HepG2 (cell line): Measurements from ENCODE around the gene MITF. TPM values are rescaled to one million over a fixed set of nuclear protein-coding genes. Genes with fewer than 3 reads are reported as not detected.
A peak's percentile ranks its signal among the peaks of the same experiment; 100 is the strongest.

Experiments used
- ATAC-seq: fragments of 200-7000 bp; cut with Tn5 transposase; 3 replicates; pipeline ENCODE4 v1.9.1; 2020; ENCODE audit warnings: mild to moderate bottlenecking, moderate library complexity
- BruUV-seq: library from RNA; stranded (reverse); fragments of 400-500 nt; replicated peaks from 2 replicates; lab custom pipeline; 2021; lab: Mats Ljungman, UMichigan
- CTCF ChIA-PET: fragments of 300-600 bp; formaldehyde crosslinking; extraction: SDS; loops from one replicate; lab custom pipeline; 2021; ENCODE audit warnings: low total read pairs, inconsistent platforms, low intra/inter-chr PET ratio; lab: Yijun Ruan, JAX
- POLR2A ChIA-PET: fragments of 350-600 bp; sonication (Branson Sonifier 250); formaldehyde crosslinking; loops from one replicate; lab custom pipeline; 2020; ENCODE audit warnings: antibody characterized with exemption, inconsistent platforms; lab: Yijun Ruan, JAX
- DNase-seq: peaks from one replicate; pipeline ENCODE4 v3.0.0-alpha.2; 2015; ENCODE audit warnings: low spot score
- FAIRE-seq: peaks from 3 replicates; lab custom pipeline; 2011; peaks lifted over from hg19 to GRCh38; lab: Jason Lieb, UNC
- H2AFZ ChIP-seq: one replicate; pipeline ENCODE4 v1.6.1; 2011; ENCODE audit warnings: low read length, inconsistent platforms
- H3K27ac ChIP-seq: fragments of 300-600 bp; 3 replicates; pipeline ENCODE4 v1.8.0; 2011; ENCODE audit warnings: mixed run types, mild to moderate bottlenecking, mixed read lengths, low read length, inconsistent platforms; ENCODE audit not compliant: insufficient read depth; ENCODE audit errors: extremely low read length
- H3K27me3 ChIP-seq, 2 experiments: fragments of 200-600 bp in 1 of 2; 2 replicates in 1 of 2; 3 replicates in 1 of 2; pipeline versions ENCODE4 v1.6.0 to v1.8.0; 2011; ENCODE audit warnings: low read length in 2 of 2, mild to moderate bottlenecking in 2 of 2, moderate library complexity in 2 of 2, inconsistent platforms in 1 of 2; ENCODE audit not compliant: insufficient read depth in 2 of 2, control insufficient read depth in 1 of 2
- H3K36me3 ChIP-seq, 2 experiments: fragments of 200-600 bp in 1 of 2; replicated peaks in 1 of 2; 2 replicates in 1 of 2; 3 replicates in 1 of 2; pipeline versions ENCODE4 v1.5.1 to v1.8.0; 2011; ENCODE audit warnings: low read length in 2 of 2, inconsistent platforms in 1 of 2; ENCODE audit not compliant: insufficient read depth in 2 of 2, control insufficient read depth in 1 of 2
- H3K4me1 ChIP-seq: 2 replicates; pipeline ENCODE4 v1.5.1; 2012; ENCODE audit warnings: low read length, inconsistent platforms; ENCODE audit not compliant: insufficient read depth
- H3K4me2 ChIP-seq: 2 replicates; pipeline ENCODE4 v1.6.0; 2011; ENCODE audit warnings: low read depth, low read length, inconsistent platforms
- H3K4me3 ChIP-seq, 3 experiments: fragments of 200-600 bp in 1 of 3; sonication (generic), shearing (Covaris generic) in 1 of 3; replicated peaks in 1 of 3; 2 replicates each; pipeline ENCODE4 v1.5.1; 2011 to 2016; ENCODE audit warnings: low read length in 3 of 3, inconsistent platforms in 2 of 3, low read depth in 2 of 3, mild to moderate bottlenecking in 2 of 3, control low read depth in 1 of 3, mixed read lengths in 1 of 3; ENCODE audit not compliant: insufficient read depth in 1 of 3
- H3K79me2 ChIP-seq: one replicate; pipeline ENCODE4 v1.6.1; 2011; ENCODE audit warnings: low read length, inconsistent platforms; ENCODE audit not compliant: insufficient read depth
- H3K9ac ChIP-seq: 2 replicates; pipeline ENCODE4 v1.6.0; 2011; ENCODE audit warnings: mild to moderate bottlenecking, low read depth, low read length, inconsistent platforms; ENCODE audit not compliant: insufficient read depth
- H3K9me3 ChIP-seq: 2 replicates; pipeline ENCODE4 v1.5.1; 2012; ENCODE audit warnings: mild to moderate bottlenecking, low read length
- H4K20me1 ChIP-seq: 2 replicates; pipeline ENCODE4 v1.6.0; 2011; ENCODE audit warnings: inconsistent platforms, mild to moderate bottlenecking, low read length, moderate library complexity; ENCODE audit not compliant: insufficient read depth
- EED ChIP-seq: sonication (generic); formaldehyde crosslinking; IDR thresholded peaks from 2 replicates; pipeline ENCODE4 v1.5.0; 2020; ENCODE audit warnings: mild to moderate bottlenecking, missing genetic modification reagents
- MAFF ChIP-seq: IDR thresholded peaks from 2 replicates; pipeline ENCODE4 v1.6.1; 2011; ENCODE audit warnings: low read depth, low read length, improper control_type of control experiment
- MAFK ChIP-seq, 2 experiments: IDR thresholded peaks in 1 of 2; conservative IDR thresholded peaks in 1 of 2; 2 replicates each; pipeline ENCODE4 v1.6.1; 2011; ENCODE audit warnings: improper control_type of control experiment in 2 of 2, low read length in 2 of 2
- STAT6 ChIP-seq: sonication (generic); formaldehyde crosslinking; IDR thresholded peaks from 2 replicates; pipeline ENCODE4 v1.4.0; 2020; ENCODE audit warnings: missing genetic modification reagents, mild to moderate bottlenecking, borderline replicate concordance
- WGBS: methylation state at CpG from one replicate; pipeline ENCODE4 v1.1.6; 2017; ENCODE audit warnings: low lambda C conversion rate; 5-methylcytosine and 5-hydroxymethylcytosine counted together
- in situ Hi-C: cut with HindIII; loops from 2 replicates; pipeline ENCODE4 v1.10.0; 2017; ENCODE audit warnings: low pct_unique_long_range_greater_than_20kb; ENCODE audit not compliant: extremely low pct_ligation_motif_present
- intact Hi-C: fragments of 100-400 bp; cut with micrococcal nuclease; formaldehyde crosslinking; loops from one replicate; pipeline ENCODE4 v1.10.0; 2022; ENCODE audit not compliant: unreplicated experiment
- polyA plus RNA-seq, 8 experiments: library from polyadenylated mRNA; depleted of rRNA in 3 of 8; stranded (reverse) in 7 of 8; unstranded in 1 of 8; fragments of >200 nt; fragmentation: Illumina TruSeq in 4 of 8; extraction: Trizol in 4 of 8; gene quantifications; 2 replicates each; pipeline versions ENCODE4 v1.2.1 to v1.2.3, GENCODE V29; 2011 to 2016; ENCODE audit warnings: low read depth in 4 of 8, missing spikeins in 1 of 8, mixed read lengths in 1 of 8; ENCODE audit not compliant: insufficient read depth in 1 of 8
- total RNA-seq, 5 experiments: library from RNA; depleted of rRNA; stranded (reverse); fragments of >200 nt; fragmentation: Illumina TruSeq; extraction: Trizol; gene quantifications; 2 replicates each; pipeline ENCODE4 v1.2.3, GENCODE V29; 2016; ENCODE audit warnings: low read depth in 1 of 5
- TF ChIP-seq, protein P1 (sequence below): sonication (generic); formaldehyde crosslinking; IDR thresholded peaks from 2 replicates; pipeline ENCODE4 v1.4.0; 2020; ENCODE audit warnings: missing genetic modification reagents

The MITF gene
- total and polyA plus RNA-seq, 2 of the 13 experiments (the other 11 are each of a cell fraction or from before 2014, with no cell fraction given): 0.12 to 0.38 TPM

DNA sequence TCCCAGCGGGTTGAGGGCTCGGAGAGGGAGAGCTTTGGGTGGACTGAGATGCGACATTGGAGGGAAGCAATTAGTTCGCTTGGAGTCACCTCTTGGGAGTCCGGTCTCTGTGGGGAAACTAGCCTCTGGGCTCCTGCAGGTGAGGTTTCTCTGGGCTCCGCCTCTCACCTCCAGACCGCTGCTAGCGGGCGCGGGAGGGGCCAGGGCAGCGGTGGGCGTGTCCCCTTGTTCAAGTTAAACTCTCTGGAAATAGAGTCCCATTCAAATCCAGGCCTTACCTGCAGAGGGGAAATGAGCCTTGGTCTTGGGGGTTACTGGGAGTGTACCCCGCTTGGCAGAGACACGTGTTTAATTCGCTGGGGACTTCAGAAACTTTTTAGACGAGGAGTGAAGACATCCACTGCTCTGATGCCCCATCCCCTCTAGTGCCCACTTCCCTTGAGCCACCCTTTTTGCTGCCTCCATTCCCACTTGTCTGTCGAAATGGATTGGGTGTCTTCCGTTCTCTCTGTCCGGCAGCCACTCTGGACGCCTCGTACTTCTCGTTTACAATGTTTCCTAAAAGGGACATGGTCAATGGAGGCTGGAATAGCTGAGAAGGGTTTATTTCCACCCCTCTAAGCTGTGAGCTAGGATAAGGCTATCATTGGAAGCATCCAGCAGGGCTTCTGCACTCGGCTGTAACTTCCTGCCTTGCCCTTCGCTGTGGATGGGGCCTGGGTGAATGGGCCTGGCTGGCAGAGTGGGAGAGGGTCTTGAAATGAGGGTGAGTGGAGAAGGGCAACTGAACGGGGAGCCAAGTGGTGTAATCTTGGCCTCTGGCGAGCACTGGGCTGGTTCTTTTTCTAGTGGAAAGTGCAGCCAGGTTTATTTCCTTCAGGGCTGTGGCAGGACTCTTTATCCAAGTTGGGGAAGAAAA lies 1.1 kb downstream of the MITF start:
- no peaks in the 10 kb centered on the region for H3K9me3 ChIP-seq
- no TSS peak for BruUV-seq
- DNase-seq (no peak), FAIRE-seq (no peak), ATAC-seq (peak; percentile 19)
- in situ Hi-C loops (no loop called here), intact Hi-C loops (no loop called here)
- ChIA-PET CTCF (no interaction called here), POLR2A (no interaction called here)
- no peak overlapping the region for H3K27ac ChIP-seq
- H2AFZ ChIP-seq: no peak overlapping the region
- no peak overlapping the region for H3K9ac ChIP-seq
- peaks cover 0 to 23% of the 10 kb centered on the region in 2 experiments; a peak in 3 of 5 replicates for H3K27me3 ChIP-seq
- H3K4me2 ChIP-seq: peak overlapping the region; percentile 89
- peak overlapping the region; percentile 66 to 79 (median 69); a peak in 5 of 6 replicates for H3K4me3 ChIP-seq
- H4K20me1 ChIP-seq: no peaks in the 10 kb centered on the region
- H3K4me1 ChIP-seq: peaks cover 17% of the 10 kb centered on the region
- no peaks in the 10 kb centered on the region for H3K79me2 ChIP-seq
- TF ChIP-seq, protein P1, sequence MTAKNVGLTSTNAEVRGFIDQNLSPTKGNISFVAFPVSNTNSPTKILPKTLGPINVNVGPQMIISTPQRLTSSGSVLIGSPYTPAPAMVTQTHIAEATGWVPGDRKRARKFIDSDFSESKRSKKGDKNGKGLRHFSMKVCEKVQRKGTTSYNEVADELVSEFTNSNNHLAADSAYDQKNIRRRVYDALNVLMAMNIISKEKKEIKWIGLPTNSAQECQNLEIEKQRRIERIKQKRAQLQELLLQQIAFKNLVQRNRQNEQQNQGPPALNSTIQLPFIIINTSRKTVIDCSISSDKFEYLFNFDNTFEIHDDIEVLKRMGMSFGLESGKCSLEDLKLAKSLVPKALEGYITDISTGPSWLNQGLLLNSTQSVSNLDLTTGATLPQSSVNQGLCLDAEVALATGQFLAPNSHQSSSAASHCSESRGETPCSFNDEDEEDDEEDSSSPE (CRISPR knock-in tag): no peak
- TF ChIP-seq EED: 0 out of 2 replicates have a peak, but pooled peaks have one; percentile 1
- no peaks in the 10 kb centered on the region for H3K36me3 ChIP-seq
- 43% methylated on average over 15 of the region's 26 CpGs for WGBS

DNA sequence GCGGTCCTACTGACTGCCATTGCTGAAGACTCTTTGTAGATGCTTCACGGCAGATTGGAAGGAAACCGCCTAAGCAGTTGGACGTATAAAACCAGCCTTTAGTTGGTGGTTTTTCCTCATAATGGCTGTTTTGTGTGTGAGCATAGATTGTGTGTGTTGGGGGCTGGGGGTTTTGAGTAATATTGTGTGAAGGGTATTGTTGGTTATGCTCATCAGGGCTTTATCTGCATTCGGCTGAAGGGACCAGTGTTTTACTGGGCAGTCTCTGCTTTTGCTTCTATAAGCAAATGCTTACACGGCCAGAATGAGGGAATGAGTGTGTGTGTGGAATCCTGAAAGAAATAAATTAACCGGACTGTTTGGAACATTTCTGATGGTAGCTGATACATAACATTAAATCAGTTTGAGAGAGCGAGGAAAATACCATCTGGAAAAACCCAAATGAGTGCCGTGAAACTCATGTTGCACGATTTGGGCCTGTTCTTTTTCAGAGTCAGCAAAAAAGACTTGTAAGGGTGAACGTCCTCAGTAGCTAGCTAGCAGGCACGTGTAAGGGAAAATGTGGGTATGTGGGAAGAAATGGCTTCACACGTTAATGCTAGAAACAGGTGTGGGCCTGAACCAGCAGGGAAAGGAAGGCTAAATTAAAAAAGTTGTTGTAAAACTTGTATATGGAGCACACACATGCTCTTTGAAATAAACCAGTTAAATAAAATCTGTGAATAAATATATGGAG lies 1.9 kb downstream of the MITF start:
- no peak for FAIRE-seq
- H2AFZ ChIP-seq: no peak overlapping the region
- no peak overlapping the region for H3K4me3 ChIP-seq
- peaks cover 17% of the 10 kb centered on the region for H3K4me1 ChIP-seq
- no peaks in the 10 kb centered on the region for H4K20me1 ChIP-seq
- intact Hi-C loops: no loop called here
- H3K4me2 ChIP-seq: no peak overlapping the region
- in situ Hi-C loops: no loop called here
- 28% methylated on average over 13 of the region's 13 CpGs for WGBS
- ChIA-PET CTCF (no interaction called here), POLR2A (no interaction called here)
- no peaks in the 10 kb centered on the region for H3K36me3 ChIP-seq
- H3K9me3 ChIP-seq: no peaks in the 10 kb centered on the region
- peaks cover 0 to 23% of the 10 kb centered on the region in 2 experiments; a peak in 3 of 5 replicates for H3K27me3 ChIP-seq
- H3K27ac ChIP-seq: no peak overlapping the region
- BruUV-seq: no TSS peak
- no peaks in the 10 kb centered on the region for H3K79me2 ChIP-seq
- no peak for DNase-seq
- H3K9ac ChIP-seq: no peak overlapping the region
- TF ChIP-seq MAFK (conservative IDR thresholded peaks at IDR 0.05 in 1 of 2, IDR thresholded peaks at IDR 0.05 in 1 of 2; ENCODE audit: low read length in 2 of 2) (peak; percentile 57 to 71; a peak in 3 of 4 replicates), MAFF (peak; percentile 58), STAT6 (CRISPR knock-in tag) (no peak)
- ATAC-seq: no peak
